ENCODE results near the gene SIK3.

Gene SIK3

GRCh38 chr11:116997071-116997470, 101.2 kb downstream of the SIK3 start:
- no peak for DNase-seq

DNA sequence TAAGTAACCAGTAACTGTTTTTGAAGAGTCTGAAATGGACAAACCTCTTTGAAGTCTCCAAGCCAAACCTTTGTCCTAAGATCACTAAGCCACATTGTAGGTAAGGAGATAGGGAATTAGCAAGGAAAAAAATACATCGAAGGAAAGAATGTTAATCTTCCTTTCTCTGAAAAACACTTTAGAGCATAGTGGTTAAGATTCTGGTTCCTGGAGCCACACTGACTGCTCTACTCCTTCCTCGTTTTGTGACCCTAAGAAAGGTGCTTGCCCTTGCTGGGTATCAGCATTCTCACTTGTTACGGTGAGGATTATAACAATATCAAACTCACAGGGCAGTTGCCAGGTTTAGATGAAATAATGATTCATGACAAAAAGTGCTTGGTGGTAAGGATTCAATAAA, 104.0 kb downstream of the SIK3 start:
- DNase-seq, result no peak

DNA sequence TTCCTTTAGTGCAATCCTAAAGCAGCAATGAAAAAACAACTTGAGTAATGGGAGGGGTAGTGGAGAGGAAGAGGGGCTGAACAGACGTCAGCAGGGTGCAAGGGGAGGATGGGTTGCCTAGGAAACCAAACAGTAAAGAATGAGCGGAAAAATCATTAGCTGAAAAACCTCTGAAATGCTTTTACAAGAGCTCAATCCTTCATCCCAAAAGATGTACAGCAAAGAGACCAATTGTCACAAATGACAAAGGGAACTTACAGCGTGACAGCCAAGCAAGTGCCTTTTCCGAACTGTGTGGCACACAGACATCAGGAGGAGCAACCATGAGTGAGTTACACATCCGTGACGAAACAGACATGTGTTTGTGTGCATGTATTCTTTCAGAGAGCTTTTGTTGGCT, 104.6 kb downstream of the SIK3 start:
- no peak for DNase-seq

GRCh38 chr11:116991491-116991890, 106.7 kb downstream of the SIK3 start:
- DNase-seq, result no peak

GRCh38 chr11:116990811-116991210, 107.4 kb downstream of the SIK3 start:
- DNase-seq, result no peak

- DNase-seq, result no peak
These were observed 108.2 kb downstream of the SIK3 start for GRCh38 chr11:116990061-116990473.

- no peak for DNase-seq
These were observed 109.0 kb downstream of the SIK3 start for GRCh38 chr11:116989184-116989583.

DNA sequence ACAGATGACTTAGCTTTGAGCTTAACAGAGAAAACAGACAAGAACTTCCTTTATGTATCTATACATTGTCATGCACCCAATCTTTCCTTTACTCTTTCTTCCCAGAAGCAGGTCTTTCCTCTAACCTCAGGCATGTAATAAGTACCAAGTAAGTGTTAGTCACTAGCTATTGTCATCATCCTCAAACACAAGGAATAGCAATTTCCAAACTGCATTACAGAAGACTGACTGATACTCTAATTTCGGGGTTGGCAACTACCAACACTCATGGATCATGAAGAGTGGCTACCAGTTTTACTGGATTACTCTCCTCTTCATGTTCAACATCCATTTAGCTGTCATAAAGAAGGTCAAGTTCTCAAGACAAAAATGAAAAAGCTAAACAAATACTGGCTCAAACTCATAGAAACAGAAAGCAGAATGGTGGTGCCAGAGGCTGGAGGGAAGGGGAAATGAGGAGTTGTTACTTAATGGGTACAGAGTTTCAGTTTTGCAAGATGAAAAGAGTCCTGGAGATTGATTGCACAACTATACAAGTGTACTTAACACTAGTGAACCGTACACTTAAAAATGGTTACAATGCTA, 111.6 kb downstream of the SIK3 start:
- DNase-seq, result no peak

DNA sequence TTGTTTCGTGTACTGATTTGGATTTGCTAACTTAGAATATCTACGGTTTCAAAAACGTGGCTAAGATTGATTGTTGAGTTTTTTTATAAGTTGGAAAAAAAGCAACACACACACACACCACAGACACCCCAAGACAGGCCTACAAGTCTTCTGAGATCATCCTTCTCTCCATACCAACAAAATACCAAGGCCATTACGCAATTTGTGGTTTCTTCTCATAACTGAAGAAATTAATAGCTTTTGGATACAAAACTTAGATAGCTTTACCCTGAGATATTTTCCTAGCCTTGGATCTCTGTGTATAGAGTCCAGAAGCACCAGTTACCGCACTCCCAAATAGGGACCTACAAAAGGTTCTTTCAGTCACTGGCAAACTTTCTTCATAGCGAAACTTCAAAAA, 113.6 kb downstream of the SIK3 start:
- DNase-seq, result no peak

- no peak for DNase-seq
These were observed 114.0 kb downstream of the SIK3 start for GRCh38 chr11:116984186-116984585.

DNA sequence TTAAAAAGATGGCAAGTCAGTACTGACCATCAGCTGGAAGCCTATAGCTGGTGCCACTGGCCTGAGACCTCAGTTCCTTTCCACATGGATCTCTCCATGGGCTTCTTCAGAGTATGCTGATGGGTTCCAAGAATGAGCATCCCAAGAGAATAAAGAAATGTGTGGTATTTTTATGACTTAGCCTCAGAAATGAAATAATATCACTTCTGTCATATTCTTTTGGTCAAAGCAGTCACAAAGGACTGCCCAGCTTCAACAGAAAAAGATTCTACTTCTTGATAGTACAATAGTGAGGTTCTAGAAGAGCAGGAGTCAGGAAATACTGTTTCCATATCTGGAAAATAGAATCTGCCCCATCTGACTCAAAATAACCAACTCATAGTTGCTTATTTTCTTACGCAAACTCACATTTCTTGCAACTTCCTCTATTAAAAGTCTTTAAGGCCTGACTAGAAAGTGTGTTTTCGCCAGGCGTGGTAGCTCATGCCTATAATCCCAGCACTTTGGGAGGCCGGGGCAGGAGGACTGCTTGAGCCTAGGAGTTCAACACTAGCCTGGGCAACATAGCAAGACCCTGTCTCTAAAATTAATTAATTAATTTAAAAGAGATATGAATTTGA, 116.9 kb downstream of the SIK3 start:
- DNase-seq, result no peak

- no peak for DNase-seq
These were observed 118.0 kb downstream of the SIK3 start for GRCh38 chr11:116980136-116980793.

GRCh38 chr11:116976941-116977570, 121.2 kb downstream of the SIK3 start:
- no peak for DNase-seq

GRCh38 chr11:116975661-116976060, 122.6 kb downstream of the SIK3 start:
- no peak for DNase-seq

DNA sequence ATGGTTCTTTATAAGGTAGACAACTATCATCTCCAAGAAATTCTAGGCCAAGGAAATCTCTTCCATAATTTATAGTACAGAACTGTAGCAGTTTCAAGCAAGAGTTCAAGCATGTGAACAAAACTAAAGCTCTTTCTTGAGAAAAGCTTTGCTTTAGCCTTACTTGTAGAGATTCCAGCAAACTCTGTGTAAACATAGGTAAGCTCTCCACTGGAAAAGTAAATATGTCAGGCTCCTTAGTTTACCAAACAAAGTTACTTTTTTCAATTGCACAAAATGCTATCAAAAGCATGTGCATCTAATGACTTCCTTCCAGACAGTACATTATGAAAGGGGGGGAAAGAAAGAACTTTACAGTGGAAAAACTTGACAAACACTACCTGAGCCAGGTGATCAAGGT, 125.0 kb downstream of the SIK3 start:
- DNase-seq, result no peak

DNA sequence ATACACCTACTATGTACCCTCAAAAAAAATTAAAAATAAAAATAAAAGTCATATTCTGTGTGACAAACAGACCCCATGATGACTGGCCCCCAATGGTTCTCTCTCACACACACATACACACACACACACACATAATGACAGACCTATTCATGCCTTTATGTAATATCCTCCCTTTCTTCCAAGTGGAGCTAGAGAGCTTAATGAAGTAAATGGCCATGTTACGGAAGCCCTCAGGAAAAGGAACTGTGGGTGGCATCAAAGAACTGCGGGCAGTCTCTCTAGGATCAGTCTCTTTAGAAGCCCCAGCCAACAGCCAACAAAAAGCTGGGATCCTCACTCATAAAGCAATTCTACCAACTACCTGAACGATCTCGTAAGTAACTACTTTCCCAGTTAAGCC, 125.5 kb downstream of the SIK3 start:
- DNase-seq, result no peak

DNA sequence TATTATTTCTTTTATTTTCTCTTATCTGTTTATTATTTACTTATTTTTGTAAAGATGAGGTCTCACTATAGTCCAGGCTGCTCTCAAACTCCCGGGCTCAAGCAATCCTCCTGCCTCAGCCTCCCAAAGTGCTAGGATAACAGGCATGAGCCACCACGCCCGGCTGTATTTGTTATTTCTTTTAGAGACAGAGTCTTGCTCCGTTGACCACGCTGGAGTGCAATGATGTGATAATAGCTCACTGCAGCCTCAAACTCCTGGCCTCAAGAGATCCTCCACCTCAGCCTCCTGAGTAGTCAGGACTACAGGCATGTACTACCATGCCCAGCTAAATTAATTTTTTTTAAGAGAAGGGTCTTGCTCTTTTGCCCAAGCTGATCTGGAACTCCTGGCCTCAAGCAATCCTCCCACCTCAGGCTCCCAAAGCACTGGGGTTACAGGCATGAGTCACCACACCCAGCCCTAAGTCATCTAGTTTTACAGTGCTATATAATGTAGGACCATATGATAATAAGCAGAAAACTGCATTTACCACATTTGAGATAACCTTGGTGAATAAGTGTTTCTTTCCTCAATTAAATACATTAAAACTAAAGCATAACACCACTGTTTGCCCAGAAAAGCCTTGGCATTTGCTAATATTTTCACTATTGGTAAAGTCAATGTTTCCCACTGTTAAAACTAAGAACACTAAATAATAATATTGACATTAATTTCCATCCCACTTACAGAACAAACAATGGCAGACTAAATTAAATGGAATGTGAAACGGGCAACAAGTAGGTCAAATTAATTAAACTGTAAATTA, 127.5 kb downstream of the SIK3 start:
- no peak for DNase-seq

DNA sequence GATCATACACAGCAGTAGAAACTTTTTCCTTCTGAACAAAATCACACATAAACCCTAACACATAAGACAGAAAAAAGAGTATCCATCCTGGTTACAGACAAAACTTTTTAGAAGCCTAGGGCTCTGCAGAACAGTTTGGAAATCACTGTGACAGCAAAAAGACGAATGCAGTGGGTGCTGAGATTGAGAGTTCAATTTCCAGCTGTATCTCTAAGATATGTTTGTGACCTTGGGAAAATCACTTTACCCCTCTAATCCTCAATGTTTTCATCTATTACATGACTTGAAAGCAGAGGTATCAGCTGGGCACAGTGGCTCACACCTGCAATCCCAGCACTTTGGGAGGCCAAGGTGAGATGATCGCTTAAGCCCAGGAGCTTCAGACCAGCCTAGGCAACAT, 128.5 kb downstream of the SIK3 start:
- no peak for DNase-seq

GRCh38 chr11:116964269-116964668, 134.0 kb downstream of the SIK3 start:
- no peak for DNase-seq

DNA sequence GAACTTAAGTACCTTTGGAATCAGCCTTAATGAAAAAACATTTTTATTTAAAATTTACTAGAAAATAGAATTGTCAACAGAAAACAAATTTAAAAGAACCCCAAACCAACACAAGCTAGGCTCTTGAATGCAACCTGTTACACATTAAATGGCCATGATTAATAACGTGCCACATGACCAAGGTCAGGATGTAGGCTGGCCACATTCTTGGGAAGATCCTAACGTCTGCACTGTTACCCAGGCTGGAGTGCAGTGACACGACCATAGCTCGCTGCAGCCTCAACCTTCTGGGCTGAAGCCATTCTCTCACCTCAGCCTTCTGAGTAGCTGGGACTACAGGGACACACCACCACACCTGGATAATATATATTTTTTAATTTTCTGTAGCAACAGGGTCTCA, 134.4 kb downstream of the SIK3 start:
- DNase-seq, result no peak

DNA sequence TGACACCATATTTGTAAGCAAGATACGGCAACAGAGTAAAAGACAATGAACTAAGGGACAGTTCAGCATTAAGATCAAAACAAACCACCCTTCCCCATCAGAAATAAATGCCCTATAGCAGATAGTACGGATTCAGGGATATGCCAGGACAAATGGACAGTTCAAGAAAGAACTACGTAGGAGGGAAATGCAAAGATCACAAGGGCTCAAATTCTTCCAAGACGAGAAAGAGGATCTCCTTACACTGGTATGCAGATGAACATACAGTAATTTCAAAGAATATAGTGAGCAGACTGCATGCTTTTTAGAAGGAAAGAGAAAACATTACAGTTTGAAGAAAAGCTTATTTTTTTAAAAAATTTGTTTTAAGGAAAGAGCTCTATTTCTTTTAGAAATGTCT, 136.1 kb downstream of the SIK3 start:
- DNase-seq, result no peak

DNA sequence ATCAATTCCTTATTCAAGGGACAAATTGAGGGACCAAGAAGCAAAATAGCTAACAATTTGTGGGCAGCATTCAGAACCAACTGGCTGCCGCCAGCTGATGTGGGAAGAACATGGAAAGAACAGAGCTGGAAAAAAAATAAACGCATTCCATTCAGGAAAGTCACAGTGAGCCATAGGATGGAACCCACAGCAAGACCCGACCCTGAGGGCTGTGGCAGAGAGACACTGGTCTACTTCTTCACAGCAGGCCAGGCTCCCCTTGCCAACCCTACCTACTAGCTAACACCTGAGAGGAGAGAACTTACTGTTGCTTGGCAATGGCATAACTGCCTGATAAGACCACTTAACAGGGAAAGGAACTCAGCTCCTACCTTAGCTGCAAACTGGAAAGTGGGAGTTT, 137.3 kb downstream of the SIK3 start:
- DNase-seq, result no peak

DNA sequence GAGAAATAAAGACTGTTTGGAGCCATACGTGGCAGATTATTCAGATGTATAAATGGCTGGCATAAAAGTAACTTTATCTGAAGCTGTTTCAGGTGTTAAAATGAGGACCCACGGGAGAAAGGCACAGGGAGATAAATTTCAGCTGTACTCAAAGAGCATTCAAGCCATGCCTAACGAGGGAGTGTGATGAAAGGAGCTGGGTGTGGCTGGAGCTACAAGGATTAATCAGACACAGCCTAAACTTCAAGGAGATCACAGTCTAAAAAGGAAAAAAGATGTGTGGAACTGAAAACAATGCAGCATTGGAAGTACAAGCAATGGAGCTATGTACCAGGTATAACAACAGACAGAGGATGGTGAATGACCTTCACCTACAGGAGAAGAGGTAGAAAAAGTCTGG, 140.0 kb downstream of the SIK3 start:
- DNase-seq, result no peak
